Tibial nerve (tissue), 4 donors: Measurements from ENCODE around the gene XCR1. TPM values are rescaled to one million over a fixed set of nuclear protein-coding genes. Genes with fewer than 3 reads are reported as not detected.

Experiments used
- DNase-seq, 2 donors: peaks; one replicate each; pipeline ENCODE4 v3.0.0-alpha.2; 2019; ENCODE audit warnings: low spot score in 2 of 2
- H3K27ac ChIP-seq, 4 donors: fragments of 200-600 bp; sonication (generic) in 3 of 4; one replicate each; pipeline ENCODE4 v1.5.1; 2017 to 2019; ENCODE audit warnings: mild to moderate bottlenecking in 1 of 4
- H3K27me3 ChIP-seq, 2 donors: fragments of 200-600 bp; sonication (generic) in 1 of 2; one replicate each; pipeline versions ENCODE4 v1.5.1 to v1.6.0; 2017 to 2019
- H3K36me3 ChIP-seq, 3 donors: fragments of 200-600 bp; sonication (generic); one replicate each; pipeline ENCODE4 v1.5.1; 2018 to 2019
- H3K4me1 ChIP-seq, 4 donors: fragments of 200-600 bp; sonication (generic) in 3 of 4; one replicate each; pipeline ENCODE4 v1.5.1; 2017 to 2019
- H3K4me3 ChIP-seq, 4 donors: fragments of 200-600 bp; sonication (generic) in 3 of 4; one replicate each; pipeline ENCODE4 v1.5.1; 2017 to 2019; ENCODE audit warnings: mild to moderate bottlenecking in 1 of 4, moderate library complexity in 1 of 4
- H3K9me3 ChIP-seq, 4 donors: fragments of 200-600 bp; sonication (generic) in 3 of 4; one replicate each; pipeline ENCODE4 v1.5.1; 2017 to 2019
- CTCF ChIP-seq, 5 experiments: fragments of 200-600 bp in 3 of 5; fragments of 450-650 bp in 2 of 5; sonication (generic) in 3 of 5; IDR thresholded peaks; one replicate each; pipeline ENCODE4 v1.5.1; 2016 to 2019; ENCODE audit warnings: antibody characterized with exemption in 5 of 5, mild to moderate bottlenecking in 3 of 5, moderate library complexity in 2 of 5
- EP300 ChIP-seq, 2 donors: sonication (generic); formaldehyde crosslinking; IDR thresholded peaks; one replicate each; pipeline ENCODE4 v1.6.1; 2017; ENCODE audit warnings: antibody characterized with exemption in 2 of 2, mild to moderate bottlenecking in 1 of 2
- POLR2A ChIP-seq, 2 donors: fragments of 450-650 bp; IDR thresholded peaks; one replicate each; pipeline ENCODE4 v1.6.1; 2017; ENCODE audit warnings: antibody characterized with exemption in 2 of 2, mild to moderate bottlenecking in 2 of 2, moderate library complexity in 2 of 2
- WGBS, 2 donors: methylation state at CpG; one replicate each; pipeline ENCODE4 v1.1.5; 2018; 5-methylcytosine and 5-hydroxymethylcytosine counted together
- total RNA-seq, 4 donors: library from RNA; depleted of rRNA; stranded (reverse); fragments of >200 nt; gene quantifications; one replicate each; pipeline ENCODE4 v1.1.0, GENCODE V29; 2016

The XCR1 gene
- total RNA-seq, 4 donors from 2014 or later, result not detected

DNA sequence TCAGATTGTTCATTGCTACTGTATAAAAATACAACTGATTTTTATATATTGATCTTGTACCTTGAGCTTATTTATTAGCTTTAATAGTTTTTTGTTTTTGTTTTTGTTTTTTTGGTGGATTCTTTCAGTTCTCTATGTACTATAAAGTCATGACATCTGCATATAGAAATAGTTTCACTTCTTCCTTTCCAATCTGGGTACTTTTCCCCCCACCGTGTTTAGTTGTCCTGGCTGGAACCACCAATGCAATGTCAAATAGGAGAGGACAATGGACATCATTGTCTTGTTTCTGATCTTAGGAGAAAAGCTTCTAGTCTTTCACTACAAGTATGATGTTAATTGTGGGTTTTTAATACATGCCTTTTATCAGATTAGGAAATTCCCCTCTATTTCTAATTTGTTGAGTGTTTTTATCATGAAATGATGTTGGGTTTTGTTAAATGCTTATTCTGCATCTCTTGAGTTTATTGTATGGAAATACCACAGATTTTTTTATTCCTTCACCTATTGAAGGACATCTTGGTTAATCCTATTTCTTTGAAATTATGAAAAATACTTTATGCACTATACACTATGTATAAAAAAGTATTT is 2.8 kb upstream of the XCR1 start:
- Histone ChIP-seq H3K4me3 (no peak overlapping the region), H3K27me3 (no peaks in the 10 kb centered on the region), H3K27ac (no peak overlapping the region), H3K36me3 (no peaks in the 10 kb centered on the region), H3K9me3 (peaks cover 0 to 17% (median 0%) of the 10 kb centered on the region in 4 donors), H3K4me1 (no peaks in the 10 kb centered on the region)
- DNase-seq, result no peak
- TF ChIP-seq CTCF (IDR thresholded peaks at IDR 0.05) (no peak), EP300 (IDR thresholded peaks at IDR 0.05) (no peak), POLR2A (IDR thresholded peaks at IDR 0.05) (no peak)
- WGBS, 2 donors, result 41 to 47% methylated on average over 1 of the region's 1 CpG

DNA sequence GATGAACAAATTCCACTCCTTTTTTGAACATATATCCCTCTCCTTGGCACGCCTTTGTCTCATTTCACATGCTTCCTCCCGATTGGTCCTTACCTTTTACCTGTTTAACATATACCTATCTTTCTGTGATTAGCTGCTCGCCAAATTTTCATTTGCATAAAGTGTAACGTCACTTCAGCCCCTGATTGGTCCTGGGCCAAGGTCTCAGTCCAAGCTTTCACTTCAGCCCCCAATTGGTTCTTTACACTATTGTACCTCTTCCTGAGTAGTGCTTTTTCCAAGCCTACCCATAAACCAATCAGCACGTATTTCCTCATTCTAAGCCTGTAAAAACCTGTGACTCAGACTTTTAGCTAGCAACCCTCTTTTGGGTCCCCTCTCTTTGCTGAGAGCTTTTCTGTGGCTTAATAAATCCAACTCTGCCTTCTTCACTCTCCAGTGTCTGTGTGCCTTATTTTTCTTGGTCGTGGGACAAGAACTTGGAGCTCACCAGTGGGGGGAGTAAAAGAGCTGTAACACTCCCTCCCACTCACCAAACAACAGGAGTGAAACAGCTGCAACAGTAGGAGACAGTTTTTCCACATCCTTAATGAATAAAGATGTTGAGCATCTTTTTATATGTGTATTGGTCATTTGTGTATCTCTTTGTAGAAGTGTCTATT is 584 bp upstream of the XCR1 start:
- DNase-seq, result no peak
- peaks cover 0 to 21% (median 0%) of the 10 kb centered on the region in 4 donors for H3K9me3 ChIP-seq
- H3K4me3 ChIP-seq, result no peak overlapping the region
- no peak overlapping the region for H3K27ac ChIP-seq
- no peaks in the 10 kb centered on the region for H3K36me3 ChIP-seq
- TF ChIP-seq CTCF (IDR thresholded peaks at IDR 0.05) (no peak), EP300 (IDR thresholded peaks at IDR 0.05) (no peak), POLR2A (IDR thresholded peaks at IDR 0.05) (no peak)
- WGBS, 2 donors, result 84 to 85% methylated on average over 6 of the region's 6 CpGs
- no peaks in the 10 kb centered on the region for H3K4me1 ChIP-seq
- no peaks in the 10 kb centered on the region for H3K27me3 ChIP-seq

DNA sequence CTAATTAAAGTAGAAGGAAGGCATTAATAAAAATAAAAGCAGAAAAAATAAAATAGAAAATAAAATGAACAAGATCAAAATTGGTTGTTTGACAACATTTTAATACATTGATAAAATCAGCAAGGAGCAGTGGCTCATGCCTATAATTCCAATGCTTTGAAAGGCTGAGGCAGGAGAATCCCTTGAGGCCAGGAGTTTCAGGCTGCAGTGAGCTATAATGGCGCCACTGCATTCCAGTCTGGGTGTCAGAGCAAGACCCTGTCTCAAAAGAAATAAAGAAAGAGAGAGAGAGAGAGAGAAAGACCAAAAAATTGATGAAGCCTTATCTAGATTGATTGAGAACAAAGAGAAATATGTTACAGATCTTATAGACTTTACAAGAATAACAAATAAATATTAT is 2.1 kb downstream of the XCR1 start:
- Histone ChIP-seq H3K27me3 (no peaks in the 10 kb centered on the region), H3K36me3 (no peaks in the 10 kb centered on the region), H3K4me1 (no peaks in the 10 kb centered on the region), H3K4me3 (no peak overlapping the region), H3K27ac (no peak overlapping the region), H3K9me3 (peaks cover 0 to 16% (median 0%) of the 10 kb centered on the region in 4 donors)
- TF ChIP-seq POLR2A (IDR thresholded peaks at IDR 0.05) (no peak), EP300 (IDR thresholded peaks at IDR 0.05) (no peak), CTCF (IDR thresholded peaks at IDR 0.05) (no peak)
- DNase-seq, result no peak
- WGBS, 2 donors, result 43 to 46% methylated on average over 1 of the region's 1 CpG

DNA sequence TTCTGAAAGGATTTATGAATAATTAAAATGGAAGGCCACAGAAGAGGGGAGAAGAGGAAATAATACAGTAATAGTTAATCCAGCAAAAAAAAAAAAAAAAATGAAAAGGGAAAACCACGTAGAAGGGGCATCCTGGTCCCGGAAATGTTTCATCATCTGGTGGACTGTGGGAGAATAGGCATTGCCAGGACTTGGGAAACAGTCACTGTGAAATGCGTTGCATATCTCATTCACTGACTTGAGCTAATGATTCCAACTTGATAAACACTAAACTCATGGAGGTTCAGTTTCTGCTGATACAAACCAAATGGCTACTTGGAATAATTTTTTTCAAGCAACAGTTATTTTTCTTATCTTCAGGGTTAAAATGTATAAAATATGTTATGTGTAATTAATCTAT is 3.2 kb downstream of the XCR1 start:
- WGBS, 2 donors, result 59 to 69% methylated on average over 3 of the region's 3 CpGs
- Histone ChIP-seq H3K27me3 (no peaks in the 10 kb centered on the region), H3K36me3 (no peaks in the 10 kb centered on the region), H3K27ac (no peak overlapping the region), H3K4me1 (no peaks in the 10 kb centered on the region), H3K4me3 (no peak overlapping the region), H3K9me3 (peaks cover 0 to 16% (median 0%) of the 10 kb centered on the region in 4 donors)
- DNase-seq, result no peak
- TF ChIP-seq EP300 (IDR thresholded peaks at IDR 0.05), result no peak
- TF ChIP-seq CTCF (IDR thresholded peaks at IDR 0.05), result no peak
- no peak for TF ChIP-seq POLR2A (IDR thresholded peaks at IDR 0.05)

DNA sequence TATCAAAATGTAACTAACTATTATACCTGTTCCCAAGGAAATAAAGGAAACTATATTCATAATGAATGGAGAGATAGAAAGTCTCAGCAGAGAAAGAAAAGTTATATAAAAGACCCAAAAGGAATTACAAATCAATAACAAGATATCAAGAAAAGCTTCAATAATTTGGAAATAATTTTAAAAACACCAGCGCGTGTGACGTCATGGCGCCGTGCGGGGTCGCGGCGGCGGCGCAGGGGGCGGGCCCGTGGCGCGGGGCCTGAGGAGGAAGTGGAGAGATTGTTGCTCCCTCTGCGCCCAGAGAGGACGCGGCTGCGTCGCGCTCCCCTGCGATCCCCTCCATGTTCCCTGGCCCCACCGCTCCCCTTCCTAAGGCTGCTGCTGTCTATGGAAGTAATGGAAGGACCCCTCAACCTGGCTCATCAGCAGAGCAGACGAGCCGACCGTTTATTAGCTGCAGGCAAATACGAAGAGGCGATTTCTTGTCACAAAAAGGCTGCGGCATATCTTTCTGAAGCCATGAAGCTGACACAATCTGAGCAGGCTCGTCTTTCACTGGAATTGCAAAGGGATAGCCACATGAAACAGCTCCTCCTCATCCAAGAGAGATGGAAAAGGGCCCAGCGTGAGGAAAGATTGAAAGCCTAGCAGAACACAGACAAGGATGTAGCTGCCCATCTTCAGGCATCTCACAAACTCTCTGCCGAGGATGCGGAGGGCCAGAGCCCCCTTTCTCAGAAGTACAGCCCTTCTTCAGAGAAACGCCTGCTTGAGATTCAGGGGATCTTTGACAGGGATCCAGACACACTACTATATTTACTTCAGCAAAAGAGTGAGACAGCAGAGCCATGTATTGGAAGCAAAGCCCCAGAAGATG is 4.1 kb downstream of the XCR1 start:
- Histone ChIP-seq H3K27me3 (no peaks in the 10 kb centered on the region), H3K4me1 (no peaks in the 10 kb centered on the region), H3K4me3 (no peak overlapping the region), H3K9me3 (peaks cover 0 to 14% (median 0%) of the 10 kb centered on the region in 4 donors), H3K27ac (no peak overlapping the region), H3K36me3 (no peaks in the 10 kb centered on the region)
- WGBS, 2 donors, result 90% methylated on average over 34 of the region's 34 CpGs
- TF ChIP-seq EP300 (IDR thresholded peaks at IDR 0.05) (no peak), POLR2A (IDR thresholded peaks at IDR 0.05) (no peak), CTCF (IDR thresholded peaks at IDR 0.05) (no peak)
- DNase-seq, result no peak
